WTC11 (cell line): ENCODE results near the gene BRME1. TPM values are rescaled to one million over a fixed set of nuclear protein-coding genes. Genes with fewer than 3 reads are reported as not detected.
A peak's percentile ranks its signal among the peaks of the same experiment; 100 is the strongest.

Source experiments
- ATAC-seq: fragments of 200-7000 bp; cut with Tn5 transposase; 2 replicates; pipeline ENCODE4 v1.10.0; 2021; ENCODE audit warnings: mild to moderate bottlenecking, moderate library complexity
- CTCF ChIA-PET: fragments of 300-600 bp; sonication (Branson Sonifier 250); formaldehyde crosslinking; loops from one replicate; lab custom pipeline; 2021; ENCODE audit warnings: antibody characterized with exemption; lab: Charles Lee
- POLR2A ChIA-PET: fragments of 350-600 bp; sonication (Branson Sonifier 250); formaldehyde crosslinking; loops from one replicate; lab custom pipeline; 2021; ENCODE audit warnings: antibody characterized with exemption; lab: Charles Lee
- DNase-seq: peaks from one replicate; pipeline ENCODE4 v3.0.0; 2021; ENCODE audit warnings: low spot score
- H3K27ac Mint-ChIP-seq: 2 replicates; pipeline ENCODE4 v1.8.0; 2021; ENCODE audit warnings: mixed read lengths
- H3K27me3 Mint-ChIP-seq: 2 replicates; pipeline ENCODE4 v1.8.0; 2021; ENCODE audit warnings: low read depth, mild to moderate bottlenecking, moderate library complexity, mixed read lengths
- H3K36me3 Mint-ChIP-seq: 2 replicates; pipeline ENCODE4 v1.8.0; 2021; ENCODE audit warnings: mixed read lengths
- H3K4me1 Mint-ChIP-seq: 2 replicates; pipeline ENCODE4 v1.8.0; 2022; ENCODE audit warnings: mixed read lengths
- H3K4me3 Mint-ChIP-seq: 2 replicates; pipeline ENCODE4 v1.8.0; 2021; ENCODE audit warnings: mild to moderate bottlenecking, moderate library complexity, mixed read lengths
- H3K9me3 Mint-ChIP-seq: 2 replicates; pipeline ENCODE4 v1.8.0; 2021; ENCODE audit warnings: mixed read lengths
- ATF1 ChIP-seq: sonication (generic); formaldehyde crosslinking; IDR thresholded peaks from 2 replicates; pipeline ENCODE4 v1.8.1; 2023; ENCODE audit warnings: mild to moderate bottlenecking, moderate library complexity, missing genetic modification reagents
- CBFB ChIP-seq: sonication (generic); formaldehyde crosslinking; IDR thresholded peaks from 2 replicates; pipeline ENCODE4 v1.8.1; 2022; ENCODE audit warnings: mild to moderate bottlenecking, low read depth, missing genetic modification reagents
- ESRRA ChIP-seq: sonication (generic); formaldehyde crosslinking; IDR thresholded peaks from 2 replicates; pipeline ENCODE4 v1.8.1; 2022; ENCODE audit warnings: mild to moderate bottlenecking, missing genetic modification reagents, borderline replicate concordance
- ETV6 ChIP-seq: sonication (generic); formaldehyde crosslinking; IDR thresholded peaks from 2 replicates; pipeline ENCODE4 v1.8.1; 2022; ENCODE audit warnings: mild to moderate bottlenecking, missing genetic modification reagents
- FOXP1 ChIP-seq: sonication (generic); formaldehyde crosslinking; IDR thresholded peaks from 2 replicates; pipeline ENCODE4 v1.8.0; 2022; ENCODE audit warnings: missing genetic modification reagents, mild to moderate bottlenecking, moderate library complexity, borderline replicate concordance
- JAZF1 ChIP-seq: fragments of 250-450 bp; sonication (Bioruptor Pico); IDR thresholded peaks from 2 replicates; pipeline ENCODE4 v1.9.0; 2021; ENCODE audit warnings: moderate library complexity, mild to moderate bottlenecking, inconsistent platforms
- MLX ChIP-seq: sonication (generic); formaldehyde crosslinking; IDR thresholded peaks from 2 replicates; pipeline ENCODE4 v1.8.1; 2023; ENCODE audit warnings: mild to moderate bottlenecking, missing genetic modification reagents, moderate library complexity
- NFATC4 ChIP-seq: fragments of 250-450 bp; sonication (Bioruptor Pico); IDR thresholded peaks from 2 replicates; pipeline ENCODE4 v1.9.0; 2021; ENCODE audit warnings: mild to moderate bottlenecking
- NR2C2 ChIP-seq: sonication (generic); formaldehyde crosslinking; IDR thresholded peaks from 2 replicates; pipeline ENCODE4 v1.8.0; 2022; ENCODE audit warnings: mild to moderate bottlenecking, missing genetic modification reagents
- OVOL2 ChIP-seq: fragments of 250-450 bp; sonication (Bioruptor Pico); IDR thresholded peaks from 2 replicates; pipeline ENCODE4 v1.9.0; 2021; ENCODE audit warnings: mild to moderate bottlenecking, borderline replicate concordance
- RELA ChIP-seq: sonication (generic); formaldehyde crosslinking; IDR thresholded peaks from 2 replicates; pipeline ENCODE4 v1.8.1; 2022; ENCODE audit warnings: missing genetic modification reagents, mild to moderate bottlenecking, borderline replicate concordance
- SMAD3 ChIP-seq: sonication (generic); formaldehyde crosslinking; IDR thresholded peaks from 2 replicates; pipeline ENCODE4 v1.8.0; 2022; ENCODE audit warnings: missing genetic modification reagents, mild to moderate bottlenecking, borderline replicate concordance
- SP1 ChIP-seq: sonication (generic); formaldehyde crosslinking; conservative IDR thresholded peaks from 2 replicates; pipeline ENCODE4 v1.8.1; 2022; ENCODE audit warnings: missing genetic modification reagents
- ZNF138 ChIP-seq: sonication (generic); formaldehyde crosslinking; conservative IDR thresholded peaks from 2 replicates; pipeline ENCODE4 v1.8.1; 2022; ENCODE audit warnings: mild to moderate bottlenecking, moderate library complexity, missing genetic modification reagents
- ZNF219 ChIP-seq: sonication (generic); formaldehyde crosslinking; IDR thresholded peaks from 2 replicates; pipeline ENCODE4 v1.8.0; 2023; ENCODE audit warnings: missing genetic modification reagents, mild to moderate bottlenecking, borderline replicate concordance
- ZNF423 ChIP-seq: fragments of 250-450 bp; sonication (Bioruptor Pico); IDR thresholded peaks from 2 replicates; pipeline ENCODE4 v2.1.2; 2022; ENCODE audit warnings: mild to moderate bottlenecking, moderate library complexity
- ZNF532 ChIP-seq: fragments of 250-450 bp; sonication (Bioruptor Pico); IDR thresholded peaks from 2 replicates; pipeline ENCODE4 v1.9.0; 2021; ENCODE audit warnings: mild to moderate bottlenecking, borderline replicate concordance
- ZSCAN18 ChIP-seq: fragments of 250-450 bp; sonication (Bioruptor Pico); IDR thresholded peaks from 2 replicates; pipeline ENCODE4 v2.1.2; 2022; ENCODE audit warnings: mild to moderate bottlenecking, moderate library complexity
- total RNA-seq: library from RNA; stranded (reverse); gene quantifications from 3 replicates; pipeline ENCODE4 v1.2.3, GENCODE V29; 2021
- TF ChIP-seq, protein P1 (sequence below): sonication (generic); formaldehyde crosslinking; IDR thresholded peaks from 2 replicates; pipeline ENCODE4 v1.8.0; 2022; ENCODE audit warnings: mild to moderate bottlenecking, missing genetic modification reagents
- TF ChIP-seq, protein P2 (sequence below): sonication (generic); formaldehyde crosslinking; conservative IDR thresholded peaks from 2 replicates; pipeline ENCODE4 v1.8.1; 2023; ENCODE audit warnings: mild to moderate bottlenecking, low read depth, missing genetic modification reagents, moderate library complexity
- TF ChIP-seq, protein P3 (sequence below): sonication (generic); formaldehyde crosslinking; IDR thresholded peaks from 2 replicates; pipeline ENCODE4 v1.8.1; 2023; ENCODE audit warnings: mild to moderate bottlenecking, missing genetic modification reagents, borderline replicate concordance
- TF ChIP-seq, protein P4 (sequence below): sonication (generic); formaldehyde crosslinking; IDR thresholded peaks from 2 replicates; pipeline ENCODE4 v1.8.1; 2023; ENCODE audit warnings: mild to moderate bottlenecking, missing genetic modification reagents, moderate library complexity

Gene BRME1
- total RNA-seq, 1 experiment from 2014 or later, result 5.0 TPM

DNA sequence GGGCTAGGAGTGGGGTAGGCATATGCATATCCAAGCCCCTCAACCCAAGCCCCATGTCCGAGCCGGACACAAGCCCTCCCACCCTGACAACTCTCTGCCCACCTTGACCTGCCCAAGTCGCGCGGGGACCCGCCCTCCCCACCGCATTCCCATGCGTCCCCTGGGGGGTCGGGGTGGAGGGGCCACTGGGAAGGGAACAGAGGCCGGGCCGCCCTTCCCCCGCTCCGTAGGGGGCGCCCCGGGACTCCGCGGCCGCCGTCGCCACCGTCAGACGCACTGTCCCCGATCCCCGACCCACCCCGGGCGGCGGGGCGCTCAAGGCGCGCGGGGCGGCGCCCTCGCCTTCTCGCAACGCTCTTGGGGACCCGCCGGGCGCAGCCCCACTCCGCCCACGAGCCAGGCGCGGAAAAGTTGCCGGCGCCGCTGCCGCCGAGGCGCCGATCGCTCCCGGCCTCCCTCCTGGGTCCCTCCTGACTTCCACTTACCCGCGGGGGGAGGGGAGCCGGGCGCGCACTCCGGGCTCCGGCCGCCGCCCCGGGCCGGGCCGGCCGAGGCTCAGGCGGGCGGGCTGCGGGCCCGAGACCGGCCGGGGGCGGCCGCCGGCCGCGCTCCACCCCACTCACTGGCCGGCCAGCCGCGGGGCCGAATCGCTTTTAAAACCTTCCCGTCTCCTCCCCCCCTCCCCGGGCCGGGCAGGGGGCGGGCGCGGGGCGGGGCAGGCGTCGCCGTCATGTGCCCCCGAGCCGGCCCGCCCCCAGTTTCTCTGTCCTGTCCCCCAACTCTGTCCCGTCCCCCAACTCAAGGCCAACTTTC lies 63.4 kb downstream of the BRME1 start:
- Mint-ChIP-seq H3K4me3 (peak overlapping the region; percentile 85), H3K36me3 (no peaks in the 10 kb centered on the region), H3K4me1 (peaks cover 42% of the 10 kb centered on the region), H3K27ac (no peak overlapping the region), H3K9me3 (no peaks in the 10 kb centered on the region), H3K27me3 (no peaks in the 10 kb centered on the region)
- ATAC-seq (no peak), DNase-seq (peak; percentile 59)
- POLR2A ChIA-PET, result no interaction called here
- CTCF ChIA-PET, result interaction anchor here (2.1 kb wide), 1 partner anchor 20 kb away, joined by 8 read pairs; no protein-coding TSS in a partner anchor
- TF ChIP-seq SP1 (peak; percentile 62; the same call in 1 of the 2 replicates), NR2C2 (no peak), ZNF423 (CRISPR knock-in tag) (peak; percentile 78), FOXP1 (CRISPR knock-in tag) (no peak), ETV6 (0 out of 2 replicates have a peak, but pooled peaks have one; percentile 16), MLX (CRISPR knock-in tag) (no peak), ATF1 (CRISPR knock-in tag) (no peak), OVOL2 (CRISPR knock-in tag) (no peak), ZSCAN18 (CRISPR knock-in tag) (no peak), RELA (CRISPR knock-in tag) (no peak), JAZF1 (no peak), ZNF138 (no peak), CBFB (CRISPR knock-in tag) (no peak), ZNF219 (CRISPR knock-in tag) (no peak), ZNF532 (CRISPR knock-in tag) (no peak), SMAD3 (CRISPR knock-in tag) (no peak), NFATC4 (CRISPR knock-in tag) (no peak), ESRRA (CRISPR knock-in tag) (no peak)
- TF ChIP-seq, protein P1, sequence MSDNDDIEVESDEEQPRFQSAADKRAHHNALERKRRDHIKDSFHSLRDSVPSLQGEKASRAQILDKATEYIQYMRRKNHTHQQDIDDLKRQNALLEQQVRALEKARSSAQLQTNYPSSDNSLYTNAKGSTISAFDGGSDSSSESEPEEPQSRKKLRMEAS (CRISPR knock-in tag), result 0 out of 2 replicates have a peak, but pooled peaks have one; percentile 11
- TF ChIP-seq, protein P2, sequence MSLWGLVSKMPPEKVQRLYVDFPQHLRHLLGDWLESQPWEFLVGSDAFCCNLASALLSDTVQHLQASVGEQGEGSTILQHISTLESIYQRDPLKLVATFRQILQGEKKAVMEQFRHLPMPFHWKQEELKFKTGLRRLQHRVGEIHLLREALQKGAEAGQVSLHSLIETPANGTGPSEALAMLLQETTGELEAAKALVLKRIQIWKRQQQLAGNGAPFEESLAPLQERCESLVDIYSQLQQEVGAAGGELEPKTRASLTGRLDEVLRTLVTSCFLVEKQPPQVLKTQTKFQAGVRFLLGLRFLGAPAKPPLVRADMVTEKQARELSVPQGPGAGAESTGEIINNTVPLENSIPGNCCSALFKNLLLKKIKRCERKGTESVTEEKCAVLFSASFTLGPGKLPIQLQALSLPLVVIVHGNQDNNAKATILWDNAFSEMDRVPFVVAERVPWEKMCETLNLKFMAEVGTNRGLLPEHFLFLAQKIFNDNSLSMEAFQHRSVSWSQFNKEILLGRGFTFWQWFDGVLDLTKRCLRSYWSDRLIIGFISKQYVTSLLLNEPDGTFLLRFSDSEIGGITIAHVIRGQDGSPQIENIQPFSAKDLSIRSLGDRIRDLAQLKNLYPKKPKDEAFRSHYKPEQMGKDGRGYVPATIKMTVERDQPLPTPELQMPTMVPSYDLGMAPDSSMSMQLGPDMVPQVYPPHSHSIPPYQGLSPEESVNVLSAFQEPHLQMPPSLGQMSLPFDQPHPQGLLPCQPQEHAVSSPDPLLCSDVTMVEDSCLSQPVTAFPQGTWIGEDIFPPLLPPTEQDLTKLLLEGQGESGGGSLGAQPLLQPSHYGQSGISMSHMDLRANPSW (CRISPR knock-in tag), result no peak
- TF ChIP-seq, protein P3, sequence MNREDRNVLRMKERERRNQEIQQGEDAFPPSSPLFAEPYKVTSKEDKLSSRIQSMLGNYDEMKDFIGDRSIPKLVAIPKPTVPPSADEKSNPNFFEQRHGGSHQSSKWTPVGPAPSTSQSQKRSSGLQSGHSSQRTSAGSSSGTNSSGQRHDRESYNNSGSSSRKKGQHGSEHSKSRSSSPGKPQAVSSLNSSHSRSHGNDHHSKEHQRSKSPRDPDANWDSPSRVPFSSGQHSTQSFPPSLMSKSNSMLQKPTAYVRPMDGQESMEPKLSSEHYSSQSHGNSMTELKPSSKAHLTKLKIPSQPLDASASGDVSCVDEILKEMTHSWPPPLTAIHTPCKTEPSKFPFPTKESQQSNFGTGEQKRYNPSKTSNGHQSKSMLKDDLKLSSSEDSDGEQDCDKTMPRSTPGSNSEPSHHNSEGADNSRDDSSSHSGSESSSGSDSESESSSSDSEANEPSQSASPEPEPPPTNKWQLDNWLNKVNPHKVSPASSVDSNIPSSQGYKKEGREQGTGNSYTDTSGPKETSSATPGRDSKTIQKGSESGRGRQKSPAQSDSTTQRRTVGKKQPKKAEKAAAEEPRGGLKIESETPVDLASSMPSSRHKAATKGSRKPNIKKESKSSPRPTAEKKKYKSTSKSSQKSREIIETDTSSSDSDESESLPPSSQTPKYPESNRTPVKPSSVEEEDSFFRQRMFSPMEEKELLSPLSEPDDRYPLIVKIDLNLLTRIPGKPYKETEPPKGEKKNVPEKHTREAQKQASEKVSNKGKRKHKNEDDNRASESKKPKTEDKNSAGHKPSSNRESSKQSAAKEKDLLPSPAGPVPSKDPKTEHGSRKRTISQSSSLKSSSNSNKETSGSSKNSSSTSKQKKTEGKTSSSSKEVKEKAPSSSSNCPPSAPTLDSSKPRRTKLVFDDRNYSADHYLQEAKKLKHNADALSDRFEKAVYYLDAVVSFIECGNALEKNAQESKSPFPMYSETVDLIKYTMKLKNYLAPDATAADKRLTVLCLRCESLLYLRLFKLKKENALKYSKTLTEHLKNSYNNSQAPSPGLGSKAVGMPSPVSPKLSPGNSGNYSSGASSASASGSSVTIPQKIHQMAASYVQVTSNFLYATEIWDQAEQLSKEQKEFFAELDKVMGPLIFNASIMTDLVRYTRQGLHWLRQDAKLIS (CRISPR knock-in tag), result no peak
- TF ChIP-seq, protein P4, sequence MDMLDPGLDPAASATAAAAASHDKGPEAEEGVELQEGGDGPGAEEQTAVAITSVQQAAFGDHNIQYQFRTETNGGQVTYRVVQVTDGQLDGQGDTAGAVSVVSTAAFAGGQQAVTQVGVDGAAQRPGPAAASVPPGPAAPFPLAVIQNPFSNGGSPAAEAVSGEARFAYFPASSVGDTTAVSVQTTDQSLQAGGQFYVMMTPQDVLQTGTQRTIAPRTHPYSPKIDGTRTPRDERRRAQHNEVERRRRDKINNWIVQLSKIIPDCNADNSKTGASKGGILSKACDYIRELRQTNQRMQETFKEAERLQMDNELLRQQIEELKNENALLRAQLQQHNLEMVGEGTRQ (CRISPR knock-in tag), result peak; percentile 67
